ENCODE measurements around the gene ANXA2R. TPM values are rescaled to one million over a fixed set of nuclear protein-coding genes. Genes with fewer than 3 reads are reported as not detected.
A peak's percentile ranks its signal among the peaks of the same experiment; 100 is the strongest.

Gene ANXA2R
- total and polyA plus RNA-seq, 2 of the 13 experiments (the other 11 are each of a cell fraction or from before 2014, with no cell fraction given) = 0.95 to 1.3 TPM

DNA sequence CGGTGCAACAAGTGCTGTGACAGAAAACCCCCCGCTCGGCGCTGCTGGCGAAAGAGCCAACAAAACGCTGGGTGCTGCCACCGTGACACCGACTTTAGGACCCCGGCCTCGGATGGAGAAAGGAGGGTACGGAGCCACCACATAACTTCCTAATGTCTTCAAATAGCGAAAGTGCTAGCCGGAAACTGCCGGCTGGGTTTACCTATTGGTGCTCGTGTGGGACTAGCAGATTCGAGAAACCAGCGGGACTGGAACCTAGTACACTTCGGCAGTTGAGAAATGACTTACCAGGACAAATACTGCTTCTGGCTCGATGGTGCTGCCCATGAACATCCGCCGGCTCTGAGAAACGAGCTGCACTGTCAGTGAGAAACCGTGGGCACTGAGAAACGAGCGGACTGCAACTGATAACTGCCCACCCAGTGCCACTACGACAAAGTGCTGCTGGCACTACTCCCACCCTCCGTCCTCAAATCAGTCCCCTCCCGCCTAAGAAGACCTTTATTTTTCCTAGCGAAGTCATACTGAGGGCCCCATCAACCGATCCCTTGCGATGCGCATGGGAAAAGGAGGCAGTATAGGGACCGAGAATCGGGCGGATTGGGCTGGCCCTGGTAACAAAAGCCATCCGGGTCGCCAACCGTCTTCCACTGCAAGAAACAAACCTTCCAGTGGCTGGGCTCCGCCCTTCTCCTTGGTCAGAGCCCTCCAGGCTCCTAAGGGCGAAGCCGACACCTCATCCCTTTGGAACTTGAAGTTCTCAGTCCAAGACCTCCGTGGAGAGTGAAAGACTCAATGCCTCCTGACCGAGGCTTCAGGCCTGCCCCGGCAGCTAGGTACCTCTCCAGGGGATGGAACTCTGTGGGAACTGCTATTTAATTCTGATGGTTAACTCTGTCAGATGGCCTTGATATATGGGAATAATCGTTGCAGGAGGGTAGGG is 27.0 kb upstream of the ANXA2R start (continued):
- no peak for TF ChIP-seq ZNF614 (CRISPR knock-in tag; IDR thresholded peaks at IDR 0.05; ENCODE audit: borderline replicate concordance)
- TF ChIP-seq SRSF9 (IDR thresholded peaks at IDR 0.05; ENCODE audit: borderline replicate concordance, insufficient read depth, low read depth, low read length, poor library complexity, severe bottlenecking) = no peak
- no peak for TF ChIP-seq ZNF883 (CRISPR knock-in tag; IDR thresholded peaks at IDR 0.05; ENCODE audit: not compliant biosample characterization)
- TF ChIP-seq NONO (IDR thresholded peaks at IDR 0.05) = no peak
- TF ChIP-seq NONO (CRISPR knock-in tag; conservative IDR thresholded peaks at IDR 0.05) = peak; percentile 20; the same call in 1 of the 2 replicates
- no peak for TF ChIP-seq ZNF567 (CRISPR knock-in tag; IDR thresholded peaks at IDR 0.05; ENCODE audit: borderline replicate concordance)
- no peak for TF ChIP-seq PAF1 (CRISPR knock-in tag; IDR thresholded peaks at IDR 0.05)
- TF ChIP-seq ATF1 (CRISPR knock-in tag; IDR thresholded peaks at IDR 0.05) = 0 out of 2 replicates have a peak, but pooled peaks have one; percentile 42
- TF ChIP-seq, protein P1, sequence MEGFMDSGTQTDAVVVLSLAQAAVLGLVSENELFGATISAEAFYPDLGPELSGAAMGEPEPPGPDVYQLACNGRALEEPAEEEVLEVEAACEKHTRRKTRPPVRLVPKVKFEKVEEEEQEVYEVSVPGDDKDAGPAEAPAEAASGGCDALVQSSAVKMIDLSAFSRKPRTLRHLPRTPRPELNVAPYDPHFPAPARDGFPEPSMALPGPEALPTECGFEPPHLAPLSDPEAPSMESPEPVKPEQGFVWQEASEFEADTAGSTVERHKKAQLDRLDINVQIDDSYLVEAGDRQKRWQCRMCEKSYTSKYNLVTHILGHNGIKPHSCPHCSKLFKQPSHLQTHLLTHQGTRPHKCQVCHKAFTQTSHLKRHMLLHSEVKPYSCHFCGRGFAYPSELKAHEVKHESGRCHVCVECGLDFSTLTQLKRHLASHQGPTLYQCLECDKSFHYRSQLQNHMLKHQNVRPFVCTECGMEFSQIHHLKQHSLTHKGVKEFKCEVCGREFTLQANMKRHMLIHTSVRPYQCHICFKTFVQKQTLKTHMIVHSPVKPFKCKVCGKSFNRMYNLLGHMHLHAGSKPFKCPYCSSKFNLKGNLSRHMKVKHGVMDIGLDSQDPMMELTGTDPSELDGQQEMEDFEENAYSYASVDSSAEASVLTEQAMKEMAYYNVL (CRISPR knock-in tag; IDR thresholded peaks at IDR 0.05; ENCODE audit: borderline replicate concordance) = no peak; the same call in 1 of the 2 replicates
- no peak for TF ChIP-seq GTF3A (CRISPR knock-in tag; conservative IDR thresholded peaks at IDR 0.05)
- no peak for TF ChIP-seq ZNF564 (CRISPR knock-in tag; IDR thresholded peaks at IDR 0.05)
- TF ChIP-seq ZNF260 (CRISPR knock-in tag; IDR thresholded peaks at IDR 0.05; ENCODE audit: borderline replicate concordance, low read depth) = no peak
- no peak for TF ChIP-seq NFE2 (CRISPR knock-in tag; IDR thresholded peaks at IDR 0.05)
- no peak for TF ChIP-seq MYNN (CRISPR knock-in tag; IDR thresholded peaks at IDR 0.05; ENCODE audit: low read depth)
- 0 out of 2 replicates have a peak, but pooled peaks have one; percentile 28 for TF ChIP-seq TOPORS (CRISPR knock-in tag; IDR thresholded peaks at IDR 0.05)
- TF ChIP-seq, protein P2, sequence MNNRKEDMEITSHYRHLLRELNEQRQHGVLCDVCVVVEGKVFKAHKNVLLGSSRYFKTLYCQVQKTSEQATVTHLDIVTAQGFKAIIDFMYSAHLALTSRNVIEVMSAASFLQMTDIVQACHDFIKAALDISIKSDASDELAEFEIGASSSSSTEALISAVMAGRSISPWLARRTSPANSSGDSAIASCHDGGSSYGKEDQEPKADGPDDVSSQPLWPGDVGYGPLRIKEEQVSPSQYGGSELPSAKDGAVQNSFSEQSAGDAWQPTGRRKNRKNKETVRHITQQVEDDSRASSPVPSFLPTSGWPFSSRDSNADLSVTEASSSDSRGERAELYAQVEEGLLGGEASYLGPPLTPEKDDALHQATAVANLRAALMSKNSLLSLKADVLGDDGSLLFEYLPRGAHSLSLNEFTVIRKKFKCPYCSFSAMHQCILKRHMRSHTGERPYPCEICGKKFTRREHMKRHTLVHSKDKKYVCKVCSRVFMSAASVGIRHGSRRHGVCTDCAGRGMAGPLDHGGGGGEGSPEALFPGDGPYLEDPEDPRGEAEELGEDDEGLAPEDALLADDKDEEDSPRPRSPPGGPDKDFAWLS (CRISPR knock-in tag; IDR thresholded peaks at IDR 0.05; ENCODE audit: borderline replicate concordance) = no peak
- TF ChIP-seq, protein P3, sequence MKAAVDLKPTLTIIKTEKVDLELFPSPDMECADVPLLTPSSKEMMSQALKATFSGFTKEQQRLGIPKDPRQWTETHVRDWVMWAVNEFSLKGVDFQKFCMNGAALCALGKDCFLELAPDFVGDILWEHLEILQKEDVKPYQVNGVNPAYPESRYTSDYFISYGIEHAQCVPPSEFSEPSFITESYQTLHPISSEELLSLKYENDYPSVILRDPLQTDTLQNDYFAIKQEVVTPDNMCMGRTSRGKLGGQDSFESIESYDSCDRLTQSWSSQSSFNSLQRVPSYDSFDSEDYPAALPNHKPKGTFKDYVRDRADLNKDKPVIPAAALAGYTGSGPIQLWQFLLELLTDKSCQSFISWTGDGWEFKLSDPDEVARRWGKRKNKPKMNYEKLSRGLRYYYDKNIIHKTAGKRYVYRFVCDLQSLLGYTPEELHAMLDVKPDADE (CRISPR knock-in tag; IDR thresholded peaks at IDR 0.05) = no peak
- peak; percentile 46; the same call in 1 of the 2 replicates for TF ChIP-seq ZNF264 (CRISPR knock-in tag; IDR thresholded peaks at IDR 0.05)
- no peak for TF ChIP-seq CHD4 (IDR thresholded peaks at IDR 0.05; ENCODE audit: borderline replicate concordance, low read length)
- no peak; the same call in 1 of the 2 replicates for TF ChIP-seq POGZ (CRISPR knock-in tag; IDR thresholded peaks at IDR 0.05)
- TF ChIP-seq, protein P4, sequence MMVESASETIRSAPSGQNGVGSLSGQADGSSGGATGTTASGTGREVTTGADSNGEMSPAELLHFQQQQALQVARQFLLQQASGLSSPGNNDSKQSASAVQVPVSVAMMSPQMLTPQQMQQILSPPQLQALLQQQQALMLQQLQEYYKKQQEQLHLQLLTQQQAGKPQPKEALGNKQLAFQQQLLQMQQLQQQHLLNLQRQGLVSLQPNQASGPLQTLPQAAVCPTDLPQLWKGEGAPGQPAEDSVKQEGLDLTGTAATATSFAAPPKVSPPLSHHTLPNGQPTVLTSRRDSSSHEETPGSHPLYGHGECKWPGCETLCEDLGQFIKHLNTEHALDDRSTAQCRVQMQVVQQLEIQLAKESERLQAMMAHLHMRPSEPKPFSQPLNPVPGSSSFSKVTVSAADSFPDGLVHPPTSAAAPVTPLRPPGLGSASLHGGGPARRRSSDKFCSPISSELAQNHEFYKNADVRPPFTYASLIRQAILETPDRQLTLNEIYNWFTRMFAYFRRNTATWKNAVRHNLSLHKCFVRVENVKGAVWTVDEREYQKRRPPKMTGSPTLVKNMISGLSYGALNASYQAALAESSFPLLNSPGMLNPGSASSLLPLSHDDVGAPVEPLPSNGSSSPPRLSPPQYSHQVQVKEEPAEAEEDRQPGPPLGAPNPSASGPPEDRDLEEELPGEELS (CRISPR knock-in tag; IDR thresholded peaks at IDR 0.05) = 0 out of 2 replicates have a peak, but pooled peaks have one; percentile 24
